Astrocyte of the cerebellum (primary cell): ENCODE data around the gene SCN9A.

Experiments used
- DNase-seq: peaks from one replicate; pipeline ENCODE4 v3.0.0-alpha.2; 2011; ENCODE audit warnings: low read depth
- H3K4me3 ChIP-seq: 2 replicates; pipeline ENCODE4 v1.5.1; 2011; ENCODE audit warnings: mild to moderate bottlenecking, low read depth, low read length, moderate library complexity
- in situ Hi-C: cut with HindIII; loops from 2 replicates; pipeline ENCODE4 v1.10.0; 2017; ENCODE audit warnings: low sequenced_read_pairs
- TF ChIP-seq, protein P1 (sequence below): IDR thresholded peaks from 2 replicates; pipeline ENCODE4 v1.5.1; 2012; ENCODE audit warnings: low read length, low read depth, moderate library complexity, mild to moderate bottlenecking; ENCODE audit errors: missing control alignments

SCN9A gene

DNA sequence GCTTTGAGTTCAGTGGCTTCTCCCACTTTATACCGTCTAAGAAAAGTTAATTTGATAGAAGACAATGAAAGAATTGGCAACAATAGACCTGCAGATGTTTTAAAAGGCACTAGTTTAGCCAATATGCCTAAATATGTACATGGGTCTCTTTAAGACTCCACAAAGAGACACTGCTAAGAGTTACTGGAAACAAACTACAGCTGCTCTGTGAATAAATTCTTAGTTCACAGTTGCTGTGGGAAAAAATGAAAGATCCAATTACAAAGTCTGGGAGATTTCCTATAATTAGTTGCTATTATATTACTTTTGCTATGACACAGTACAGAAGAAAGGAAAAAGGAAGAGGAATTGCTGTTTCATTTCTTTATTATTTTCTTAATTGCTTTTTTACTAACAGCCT is 34.3 kb downstream of the SCN9A start:
- no peak overlapping the region for H3K4me3 ChIP-seq
- no peak for DNase-seq
- TF ChIP-seq, protein P1, sequence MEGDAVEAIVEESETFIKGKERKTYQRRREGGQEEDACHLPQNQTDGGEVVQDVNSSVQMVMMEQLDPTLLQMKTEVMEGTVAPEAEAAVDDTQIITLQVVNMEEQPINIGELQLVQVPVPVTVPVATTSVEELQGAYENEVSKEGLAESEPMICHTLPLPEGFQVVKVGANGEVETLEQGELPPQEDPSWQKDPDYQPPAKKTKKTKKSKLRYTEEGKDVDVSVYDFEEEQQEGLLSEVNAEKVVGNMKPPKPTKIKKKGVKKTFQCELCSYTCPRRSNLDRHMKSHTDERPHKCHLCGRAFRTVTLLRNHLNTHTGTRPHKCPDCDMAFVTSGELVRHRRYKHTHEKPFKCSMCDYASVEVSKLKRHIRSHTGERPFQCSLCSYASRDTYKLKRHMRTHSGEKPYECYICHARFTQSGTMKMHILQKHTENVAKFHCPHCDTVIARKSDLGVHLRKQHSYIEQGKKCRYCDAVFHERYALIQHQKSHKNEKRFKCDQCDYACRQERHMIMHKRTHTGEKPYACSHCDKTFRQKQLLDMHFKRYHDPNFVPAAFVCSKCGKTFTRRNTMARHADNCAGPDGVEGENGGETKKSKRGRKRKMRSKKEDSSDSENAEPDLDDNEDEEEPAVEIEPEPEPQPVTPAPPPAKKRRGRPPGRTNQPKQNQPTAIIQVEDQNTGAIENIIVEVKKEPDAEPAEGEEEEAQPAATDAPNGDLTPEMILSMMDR, result no peak
- in situ Hi-C loops, result no loop called here

DNA sequence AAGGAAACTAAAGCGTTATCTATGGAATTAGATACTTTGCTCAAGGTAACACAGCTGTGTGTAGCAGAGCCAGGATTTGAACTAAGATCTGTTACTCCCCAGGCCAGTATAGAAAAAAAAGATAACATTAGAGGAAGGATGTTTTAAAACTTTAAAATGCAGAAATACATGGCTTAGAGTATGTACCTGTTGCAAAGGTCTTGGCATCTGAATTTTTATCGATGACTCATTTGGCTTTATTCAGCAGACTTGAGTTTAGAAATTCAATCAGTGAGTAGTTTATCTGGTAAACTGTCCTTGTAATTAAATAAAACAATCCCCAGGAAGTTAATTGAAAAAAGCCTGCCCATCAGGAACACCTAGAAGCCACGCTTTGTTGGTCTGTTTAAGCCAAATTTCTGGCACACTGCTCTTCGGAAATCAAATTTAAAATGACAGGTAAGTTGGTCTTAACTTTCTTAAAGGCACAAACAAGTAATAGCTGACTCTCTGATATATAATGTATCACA is 36.9 kb downstream of the SCN9A start:
- DNase-seq, result no peak
- in situ Hi-C loops, result no loop called here
- TF ChIP-seq, protein P1, result no peak

DNA sequence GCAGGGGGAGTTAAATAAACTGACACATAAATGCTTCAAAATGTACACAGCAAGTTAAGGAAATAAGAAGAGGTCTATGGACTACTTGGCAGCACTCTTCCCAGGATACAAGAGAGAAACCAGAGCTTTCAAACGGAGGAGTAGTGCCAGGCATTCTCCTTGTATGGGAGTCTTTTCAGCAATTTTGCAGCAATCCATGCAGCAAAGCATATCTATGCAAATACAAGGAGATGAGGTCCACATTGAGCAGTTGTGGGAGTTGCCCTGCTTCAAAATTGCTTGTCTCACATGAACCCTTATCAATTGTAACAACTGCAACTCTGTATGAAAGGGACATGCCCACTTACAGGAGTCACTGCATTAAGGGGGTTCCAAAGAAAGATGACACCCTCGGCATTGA is 37.8 kb downstream of the SCN9A start:
- in situ Hi-C loops, result no loop called here
- no peak overlapping the region for H3K4me3 ChIP-seq
- no peak for DNase-seq
- TF ChIP-seq, protein P1, result no peak

More for the DNA sequence above, 36.9 kb downstream of the SCN9A start:
- H3K4me3 ChIP-seq, result no peak overlapping the region

DNA sequence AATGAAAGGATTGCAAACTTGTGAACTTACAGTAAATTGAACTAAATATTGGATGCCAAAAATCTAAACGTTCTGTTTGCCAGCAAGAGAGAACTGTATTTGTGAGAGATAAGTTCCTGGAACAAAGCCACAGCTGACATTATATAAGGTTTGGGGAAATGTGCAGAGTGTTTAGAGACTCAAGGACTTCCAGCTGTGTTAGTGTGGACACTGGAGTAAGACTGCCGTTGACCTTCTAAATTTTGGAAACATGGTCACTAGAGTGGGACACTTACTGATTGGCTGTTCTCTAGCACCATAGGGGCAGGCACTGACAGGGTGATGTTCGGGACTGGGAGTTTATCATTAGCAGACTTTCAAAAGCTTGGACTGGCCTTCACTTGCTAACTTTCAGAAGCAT is 40.5 kb downstream of the SCN9A start:
- in situ Hi-C loops, result no loop called here
- TF ChIP-seq, protein P1, result no peak
- no peak for DNase-seq

DNA sequence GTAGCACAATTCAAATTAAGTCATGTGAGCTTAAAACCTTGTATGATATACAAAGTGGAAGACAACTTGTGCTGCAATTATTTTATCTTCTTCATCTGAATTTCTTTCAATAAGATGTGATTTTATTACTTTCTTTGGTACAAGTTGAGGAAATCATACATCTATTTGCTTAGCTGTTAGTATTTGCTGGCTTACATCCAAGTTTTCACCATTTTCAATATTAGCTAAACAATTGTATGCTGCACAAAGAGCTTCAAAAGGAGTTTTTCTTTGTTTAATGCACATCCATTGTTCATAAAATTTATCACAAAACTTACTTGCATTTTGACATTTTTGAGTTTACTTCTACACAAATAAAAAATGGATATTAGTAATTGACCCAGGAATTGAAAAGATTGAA is 40.9 kb downstream of the SCN9A start:
- DNase-seq, result no peak
- TF ChIP-seq, protein P1, result no peak
- in situ Hi-C loops, result no loop called here
- no peak overlapping the region for H3K4me3 ChIP-seq

More for the DNA sequence above, 40.5 kb downstream of the SCN9A start:
- no peak overlapping the region for H3K4me3 ChIP-seq

DNA sequence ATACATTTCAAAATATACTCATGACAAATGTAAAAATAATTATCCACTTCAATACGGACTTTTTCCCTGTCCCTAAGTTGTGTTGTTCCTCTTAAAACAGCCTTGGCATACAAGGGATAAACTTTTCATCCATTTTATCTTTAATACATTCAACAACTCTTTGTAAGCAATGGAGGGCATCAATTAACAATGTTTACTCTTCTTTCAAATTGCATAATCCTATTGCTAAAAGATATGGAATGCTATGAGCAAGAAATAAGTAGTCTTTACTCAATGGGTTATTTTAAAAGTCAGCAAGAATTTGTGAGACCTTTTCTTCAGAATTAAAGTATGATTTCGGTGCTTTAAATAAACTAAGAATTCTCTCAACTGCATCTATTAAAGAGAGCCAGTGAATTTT is 41.9 kb downstream of the SCN9A start:
- TF ChIP-seq, protein P1, result no peak
- in situ Hi-C loops, result no loop called here
- no peak for DNase-seq
- no peak overlapping the region for H3K4me3 ChIP-seq

DNA sequence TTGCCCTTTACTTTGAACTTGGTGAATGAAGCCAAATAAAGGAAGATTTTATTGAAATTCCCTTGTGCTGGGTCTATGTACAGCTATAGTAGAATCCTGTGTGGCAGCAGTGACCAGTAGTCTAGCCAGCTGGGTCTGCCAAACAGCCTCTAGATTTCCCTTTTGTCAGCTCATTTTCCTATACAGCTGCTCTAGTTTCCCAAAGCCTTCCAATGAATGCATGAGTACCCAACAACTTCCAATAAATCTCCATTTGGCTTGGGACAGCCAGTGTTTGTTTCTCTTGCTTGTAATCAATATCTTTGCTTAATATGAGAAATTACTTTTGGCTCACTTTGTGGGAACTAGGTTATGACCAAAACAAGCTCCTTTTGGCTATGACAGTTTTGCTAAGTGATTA is 43.6 kb downstream of the SCN9A start:
- DNase-seq, result no peak
- in situ Hi-C loops, result no loop called here
- H3K4me3 ChIP-seq, result no peak overlapping the region
- TF ChIP-seq, protein P1, result no peak
